Duodenal mucosa (tissue), 2 donors: ENCODE data around the gene PQBP1.
"Not testable (repeated sequence)": the region's sequence is repeated elsewhere in the genome, so short reads cannot be mapped to it uniquely, and the experiment has no call there.

ENCODE experiments used
- H3K27ac ChIP-seq: one replicate; pipeline ENCODE4 v1.7.0; 2013; ENCODE audit warnings: low read depth, low read length
- H3K27me3 ChIP-seq, 2 donors: one replicate each; pipeline ENCODE4 v1.7.0; 2013; ENCODE audit warnings: low read length in 2 of 2, control low read depth in 1 of 2; ENCODE audit not compliant: insufficient read depth in 2 of 2, control insufficient read depth in 1 of 2
- H3K36me3 ChIP-seq, 2 donors: one replicate each; pipeline ENCODE4 v1.7.0; 2013; ENCODE audit warnings: low read length in 2 of 2, control low read depth in 1 of 2; ENCODE audit not compliant: insufficient read depth in 2 of 2, control insufficient read depth in 1 of 2
- H3K4me1 ChIP-seq, 2 donors: one replicate each; pipeline ENCODE4 v1.7.0; 2013; ENCODE audit warnings: low read length in 2 of 2, control low read depth in 1 of 2; ENCODE audit not compliant: insufficient read depth in 2 of 2, control insufficient read depth in 1 of 2
- H3K4me3 ChIP-seq, 2 donors: one replicate each; pipeline ENCODE4 v1.7.0; 2013; ENCODE audit warnings: low read length in 2 of 2, low read depth in 1 of 2
- H3K9ac ChIP-seq, 2 donors: one replicate each; pipeline ENCODE4 v1.7.0; 2013; ENCODE audit warnings: low read length in 2 of 2, low read depth in 1 of 2
- H3K9me3 ChIP-seq, 2 donors: one replicate each; pipeline ENCODE4 v1.7.0; 2013; ENCODE audit warnings: low read length in 2 of 2, control low read depth in 1 of 2; ENCODE audit not compliant: control insufficient read depth in 1 of 2

Gene PQBP1

DNA sequence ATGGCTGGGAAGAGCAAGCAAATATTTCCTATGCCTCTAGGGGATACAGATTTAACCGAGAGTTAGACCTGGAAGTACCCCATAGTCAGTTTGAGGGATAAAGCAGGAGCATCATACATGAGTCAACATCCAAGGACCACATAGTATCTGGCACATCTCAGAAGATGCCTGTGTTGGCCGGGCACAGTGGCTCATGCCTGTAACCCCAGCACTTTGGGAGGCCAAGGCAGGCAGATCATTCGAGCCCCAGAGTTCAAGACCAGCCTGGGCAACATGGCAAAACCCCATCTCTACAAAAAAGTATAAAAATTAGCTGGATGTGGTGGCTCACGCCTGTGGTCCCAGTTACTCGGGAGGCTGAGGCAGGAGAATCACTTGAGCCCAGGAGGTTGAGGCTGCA is 11.1 kb upstream of the PQBP1 start:
- H3K4me1 ChIP-seq, H3K36me3 ChIP-seq, H3K27me3 ChIP-seq, H3K27ac ChIP-seq, H3K4me3 ChIP-seq, H3K9ac ChIP-seq, H3K9me3 ChIP-seq: not testable (repeated sequence)

DNA sequence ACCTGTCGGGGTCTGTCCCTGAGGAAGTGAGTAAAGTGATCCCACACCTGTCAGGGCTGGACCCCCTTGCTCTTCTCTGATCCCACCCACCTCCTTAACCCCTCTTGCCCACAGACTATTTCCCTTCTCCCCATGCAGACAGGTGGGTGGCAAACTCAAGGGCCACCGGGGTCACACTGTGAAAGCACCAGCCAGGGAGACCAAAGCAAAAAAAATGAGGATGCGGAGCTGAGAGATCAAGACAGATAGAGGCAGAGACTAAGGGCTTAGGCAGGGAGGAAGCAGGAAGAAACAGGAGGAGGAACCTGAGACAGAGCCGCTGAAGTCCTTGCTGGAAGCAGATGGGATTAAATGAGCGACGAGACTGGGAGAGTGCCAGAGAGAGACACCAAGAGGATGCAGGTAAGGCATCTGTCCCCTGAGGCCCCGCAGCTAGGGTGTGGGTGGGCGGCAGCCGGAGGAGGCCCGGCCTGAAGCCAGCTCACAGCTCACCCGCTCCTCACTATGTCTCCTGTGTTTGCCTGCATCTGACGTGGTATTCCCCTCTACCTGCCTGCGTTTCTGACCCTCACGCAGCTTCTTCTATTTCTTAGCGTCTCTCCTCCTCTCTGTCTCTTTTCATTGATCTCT is 7.3 kb upstream of the PQBP1 start:
- H3K4me3 ChIP-seq = peak overlapping the region; percentile 58 to 59
- H3K36me3 ChIP-seq = peaks cover 6 to 11% of the 10 kb centered on the region in 2 donors
- H3K9ac ChIP-seq = peak overlapping the region in 1 of 2 donors; percentile 43
- no peaks in the 10 kb centered on the region for H3K9me3 ChIP-seq
- H3K27ac ChIP-seq = no peak overlapping the region
- no peaks in the 10 kb centered on the region for H3K27me3 ChIP-seq
- peaks cover 0 to 9% of the 10 kb centered on the region in 2 donors for H3K4me1 ChIP-seq

DNA sequence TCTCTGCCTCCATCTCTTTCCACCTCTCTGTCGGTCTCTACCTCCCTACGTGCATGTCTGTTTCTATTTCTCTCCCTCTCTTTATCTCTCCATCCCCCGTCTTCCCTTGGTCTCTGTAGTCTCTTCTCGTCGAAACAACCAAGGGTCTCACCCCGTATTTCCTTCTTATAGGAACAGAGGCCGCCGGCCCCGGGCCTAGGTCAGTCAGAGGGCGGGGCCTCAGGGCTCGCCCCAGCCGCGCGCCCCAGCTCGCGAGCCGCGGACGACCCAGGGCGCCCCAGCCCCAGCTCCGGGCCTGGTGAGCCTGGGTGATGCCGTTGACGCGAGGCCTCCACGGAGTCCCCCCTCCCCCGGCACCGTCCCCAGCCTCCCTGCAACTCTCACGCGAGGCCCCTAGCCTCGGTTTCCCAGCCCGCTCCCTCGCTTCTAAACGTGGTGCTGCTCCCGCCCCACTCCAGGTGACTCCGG is 6.8 kb upstream of the PQBP1 start:
- Histone ChIP-seq H3K9ac (peak overlapping the region in 1 of 2 donors; percentile 43), H3K36me3 (peaks cover 6 to 11% of the 10 kb centered on the region in 2 donors), H3K9me3 (no peaks in the 10 kb centered on the region), H3K27me3 (no peaks in the 10 kb centered on the region), H3K4me1 (peaks cover 0 to 9% of the 10 kb centered on the region in 2 donors), H3K27ac (no peak overlapping the region), H3K4me3 (peak overlapping the region; percentile 58 to 59)

DNA sequence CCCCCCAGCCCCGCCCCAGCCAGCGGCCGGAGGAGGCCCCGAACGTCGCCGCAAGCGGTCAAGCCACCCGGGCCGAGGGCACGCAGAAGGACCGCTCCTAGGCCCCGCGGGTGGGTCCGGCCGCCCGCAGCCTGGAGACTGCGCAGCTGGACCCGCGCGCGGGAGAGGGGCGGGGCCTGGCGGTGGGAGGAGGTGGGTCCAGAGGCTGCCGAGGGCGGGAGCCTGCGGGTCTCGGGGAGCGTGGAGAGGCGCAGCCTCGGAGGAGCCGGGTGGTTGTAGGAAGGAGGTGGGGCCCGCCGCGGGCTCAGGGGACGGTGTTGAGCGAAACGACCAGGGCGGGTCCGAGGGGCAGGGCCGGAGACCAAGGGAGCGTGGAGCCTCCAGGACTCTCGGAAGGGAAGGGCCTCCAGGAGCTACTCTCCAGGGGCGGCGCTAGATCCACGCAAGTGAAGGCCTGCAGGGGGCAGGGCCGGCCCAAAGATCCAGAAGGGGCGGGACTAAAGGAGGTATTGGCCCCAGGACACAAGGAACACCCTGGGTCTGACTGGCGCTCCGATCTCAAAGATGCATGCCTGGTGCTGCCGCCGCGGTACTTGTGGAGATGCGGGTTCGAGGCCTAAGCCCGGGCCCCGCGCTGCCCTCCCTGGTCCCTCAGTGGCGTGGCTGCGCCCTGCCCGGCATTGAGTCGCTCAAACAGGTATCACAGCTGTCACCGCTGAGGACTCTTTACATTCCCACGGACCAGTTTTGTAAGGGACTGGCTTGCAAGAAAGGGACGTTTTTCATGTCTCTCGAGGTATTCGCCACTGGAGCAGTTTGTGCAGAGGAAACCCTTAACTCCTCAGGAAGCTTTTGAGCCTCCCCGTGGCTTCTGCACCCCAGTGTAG is 6.1 kb upstream of the PQBP1 start:
- no peaks in the 10 kb centered on the region for H3K9me3 ChIP-seq
- peak overlapping the region; percentile 58 to 59 for H3K4me3 ChIP-seq
- peak overlapping the region; percentile 32 to 43 for H3K9ac ChIP-seq
- H3K4me1 ChIP-seq = peaks cover 4 to 14% of the 10 kb centered on the region in 2 donors
- H3K36me3 ChIP-seq = peaks cover 6 to 11% of the 10 kb centered on the region in 2 donors
- no peaks in the 10 kb centered on the region for H3K27me3 ChIP-seq
- H3K27ac ChIP-seq = no peak overlapping the region

DNA sequence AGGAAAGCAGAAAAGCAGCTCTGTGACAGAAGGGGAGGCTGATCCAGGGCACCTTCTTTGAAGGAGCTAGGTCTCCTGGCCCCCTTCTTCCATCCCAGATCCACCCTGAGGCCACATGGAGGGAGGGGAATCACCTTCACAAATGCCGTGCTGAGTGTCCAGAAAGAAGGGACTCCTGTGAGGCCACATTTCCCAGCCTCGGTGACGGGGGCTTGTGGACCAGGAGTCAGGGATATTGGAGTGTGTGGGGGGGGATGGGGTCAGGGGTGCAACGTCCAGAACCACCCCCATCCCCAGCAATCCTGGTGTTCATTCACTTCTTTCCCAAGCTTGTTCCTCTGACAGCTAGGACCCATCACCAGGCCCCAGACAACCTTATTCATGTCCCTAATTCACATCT is 4.8 kb upstream of the PQBP1 start:
- H3K27ac ChIP-seq = no peak overlapping the region
- no peak overlapping the region for H3K4me3 ChIP-seq
- H3K27me3 ChIP-seq = no peaks in the 10 kb centered on the region
- no peaks in the 10 kb centered on the region for H3K9me3 ChIP-seq
- no peak overlapping the region for H3K9ac ChIP-seq
- peaks cover 6 to 11% of the 10 kb centered on the region in 2 donors for H3K36me3 ChIP-seq
- peaks cover 6 to 17% of the 10 kb centered on the region in 2 donors for H3K4me1 ChIP-seq

DNA sequence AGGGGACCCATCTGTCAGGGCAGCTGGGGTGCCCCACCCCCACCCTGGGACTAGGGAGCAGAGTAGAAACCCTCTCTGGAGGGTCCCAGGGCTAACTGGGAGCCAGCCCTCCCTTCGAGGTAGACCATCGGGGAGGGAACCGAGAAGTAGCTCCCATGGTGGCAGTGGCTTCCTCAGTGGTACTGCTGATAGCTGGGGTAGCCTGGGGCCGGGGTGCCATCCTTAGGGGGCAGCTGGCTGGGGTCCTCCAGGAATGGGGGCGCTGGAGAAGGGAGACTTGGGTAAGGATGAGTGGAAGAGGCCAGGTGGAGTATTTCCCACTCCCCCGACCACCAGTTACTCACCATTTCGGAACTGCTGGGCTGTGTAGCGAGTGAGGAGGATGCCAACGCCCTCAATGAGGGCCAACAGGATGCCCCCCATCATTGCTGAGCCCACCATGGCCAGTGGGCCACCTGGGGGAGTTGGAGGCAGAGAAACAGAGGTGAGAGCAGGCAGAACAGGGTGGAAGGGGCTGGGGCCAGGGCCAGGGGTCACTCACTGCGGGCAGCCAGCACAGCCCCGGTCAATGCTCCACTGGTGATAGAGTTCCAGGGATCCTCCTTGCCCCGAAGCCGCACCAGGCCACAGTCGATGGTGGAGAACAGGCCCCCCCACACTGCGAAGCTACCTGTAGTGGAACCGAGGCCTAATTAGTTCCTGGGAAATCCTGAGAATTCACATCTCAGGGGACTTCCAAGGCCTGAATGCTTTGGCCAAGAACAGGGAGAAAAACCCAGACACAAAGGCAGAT is 4.0 kb upstream of the PQBP1 start:
- Histone ChIP-seq H3K9ac (no peak overlapping the region), H3K27ac (no peak overlapping the region), H3K36me3 (peaks cover 6 to 11% of the 10 kb centered on the region in 2 donors), H3K27me3 (no peaks in the 10 kb centered on the region), H3K4me3 (no peak overlapping the region), H3K9me3 (no peaks in the 10 kb centered on the region), H3K4me1 (peaks cover 6 to 21% of the 10 kb centered on the region in 2 donors)

DNA sequence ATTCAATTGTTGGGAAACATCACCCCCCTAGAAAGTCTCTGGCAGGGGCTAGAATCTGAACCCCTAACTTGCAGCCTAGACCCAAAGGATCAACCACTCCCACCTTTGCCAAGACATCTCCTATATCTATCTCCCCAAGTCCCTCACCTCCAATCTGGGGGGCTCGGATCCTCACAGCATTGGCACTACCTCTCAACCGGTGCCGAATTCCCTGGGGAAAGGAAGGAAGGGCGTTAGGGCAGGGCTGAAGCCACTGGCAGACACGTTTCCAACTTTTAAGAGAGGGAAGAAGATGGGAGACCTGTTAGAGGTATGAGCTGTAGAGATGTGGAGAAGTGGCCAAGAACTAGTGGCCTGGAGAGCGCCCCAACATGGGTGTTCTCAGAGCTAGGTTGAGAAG is 2.8 kb upstream of the PQBP1 start:
- Histone ChIP-seq H3K4me3 (no peak overlapping the region), H3K9ac (no peak overlapping the region), H3K4me1 (peaks cover 6 to 27% of the 10 kb centered on the region in 2 donors), H3K27me3 (no peaks in the 10 kb centered on the region), H3K36me3 (peaks cover 6 to 11% of the 10 kb centered on the region in 2 donors), H3K9me3 (no peaks in the 10 kb centered on the region), H3K27ac (no peak overlapping the region)

DNA sequence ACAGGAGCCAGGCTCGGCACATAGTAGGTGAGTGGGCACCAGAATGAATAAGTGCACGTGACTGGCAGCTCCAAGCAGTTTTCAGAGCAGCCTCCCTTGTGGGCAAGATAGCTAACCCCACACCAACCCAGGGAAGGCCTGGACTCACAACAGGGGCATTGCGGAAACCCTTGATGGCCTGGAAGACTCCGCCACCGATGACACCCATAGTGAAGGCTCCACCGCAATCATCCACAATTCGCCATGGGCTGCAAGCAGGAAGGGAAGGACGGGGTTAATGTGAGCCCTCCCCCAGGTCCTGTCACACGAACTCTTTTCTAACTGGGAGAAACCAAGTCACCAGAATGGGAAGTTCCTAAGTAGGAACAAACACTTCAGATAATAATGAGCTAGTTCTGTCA is 1.1 kb upstream of the PQBP1 start:
- Histone ChIP-seq H3K36me3 (peaks cover 12 to 19% of the 10 kb centered on the region in 2 donors), H3K9ac (peak overlapping the region; percentile 91 to 92), H3K27me3 (no peaks in the 10 kb centered on the region), H3K4me3 (peak overlapping the region; percentile 82 to 95), H3K9me3 (no peaks in the 10 kb centered on the region), H3K27ac (peak overlapping the region; percentile 42), H3K4me1 (peaks cover 6 to 24% of the 10 kb centered on the region in 2 donors)

DNA sequence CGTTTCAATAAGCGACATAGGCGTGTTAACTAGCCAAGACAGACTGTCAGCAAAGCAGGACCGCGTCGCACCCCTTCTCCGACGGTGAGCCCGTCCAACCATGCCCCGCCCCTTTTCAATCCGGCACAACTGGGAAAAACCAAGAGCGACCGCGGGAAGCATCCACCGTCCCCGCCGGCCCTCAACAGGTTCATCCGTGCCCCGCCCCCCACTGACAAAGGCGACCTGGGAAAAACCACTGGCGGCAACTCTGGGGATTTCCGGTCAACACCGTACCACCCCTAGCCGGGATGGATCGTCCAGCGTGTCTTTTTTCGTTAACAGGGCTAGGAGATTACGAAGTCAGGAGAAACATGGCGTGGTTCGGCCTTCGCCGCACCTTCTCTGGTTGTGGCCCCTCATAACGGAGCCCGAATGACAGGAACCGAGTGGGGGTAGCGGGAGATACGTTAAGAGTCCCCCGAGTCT is 539 bp upstream of the PQBP1 start:
- H3K27ac ChIP-seq = peak overlapping the region; percentile 98
- peaks cover 16 to 24% of the 10 kb centered on the region in 2 donors for H3K36me3 ChIP-seq
- H3K4me3 ChIP-seq = peak overlapping the region; percentile 82 to 95
- H3K4me1 ChIP-seq = peaks cover 6 to 18% of the 10 kb centered on the region in 2 donors
- H3K9me3 ChIP-seq = no peaks in the 10 kb centered on the region
- peak overlapping the region; percentile 91 to 92 for H3K9ac ChIP-seq
- H3K27me3 ChIP-seq = no peaks in the 10 kb centered on the region
